ENCODE data around the gene ATP13A3.

ATP13A3 gene

DNA sequence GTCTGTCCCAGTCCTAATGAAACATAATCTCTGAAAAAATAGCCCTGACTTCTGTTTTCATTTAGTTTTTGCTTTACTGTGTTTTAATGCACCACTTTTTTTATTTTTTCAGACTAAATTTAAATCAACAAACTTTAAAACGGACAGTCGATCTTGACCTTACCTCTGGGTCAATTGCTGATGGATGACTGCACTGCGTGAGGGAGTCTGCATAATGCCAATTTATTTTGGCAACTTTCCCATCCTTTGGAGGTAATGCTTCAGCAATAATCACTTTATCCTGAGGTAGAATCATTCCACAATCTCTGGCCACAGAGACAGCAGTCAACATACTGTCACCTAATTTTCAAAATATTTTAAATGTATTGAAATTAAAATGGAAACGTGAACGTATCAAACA, 55.2 kb downstream of the ATP13A3 start:
- DNase-seq, result no peak

- DNase-seq, result no peak
Observed at GRCh38 chr3:194425399-194425798, 61.4 kb downstream of the ATP13A3 start.

DNA sequence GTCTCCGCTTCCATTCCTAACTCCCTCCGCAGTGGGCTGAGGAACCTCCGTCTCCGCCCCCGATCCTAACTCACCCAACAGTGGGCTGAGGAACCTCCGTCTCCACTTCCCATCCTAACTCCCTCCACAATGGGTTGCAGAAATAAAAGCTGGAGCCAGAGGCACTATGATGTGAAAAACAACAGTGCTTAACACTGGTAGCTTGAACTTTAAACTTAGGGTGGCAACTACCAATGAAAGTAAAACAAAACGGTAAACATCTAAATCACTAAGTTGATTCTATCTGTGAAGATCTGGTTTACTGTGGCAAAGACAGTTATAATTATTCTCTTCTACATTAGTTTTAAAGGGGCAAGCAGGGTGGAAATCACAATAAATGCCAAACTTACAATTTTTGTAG, 61.8 kb downstream of the ATP13A3 start:
- no peak for DNase-seq

DNA sequence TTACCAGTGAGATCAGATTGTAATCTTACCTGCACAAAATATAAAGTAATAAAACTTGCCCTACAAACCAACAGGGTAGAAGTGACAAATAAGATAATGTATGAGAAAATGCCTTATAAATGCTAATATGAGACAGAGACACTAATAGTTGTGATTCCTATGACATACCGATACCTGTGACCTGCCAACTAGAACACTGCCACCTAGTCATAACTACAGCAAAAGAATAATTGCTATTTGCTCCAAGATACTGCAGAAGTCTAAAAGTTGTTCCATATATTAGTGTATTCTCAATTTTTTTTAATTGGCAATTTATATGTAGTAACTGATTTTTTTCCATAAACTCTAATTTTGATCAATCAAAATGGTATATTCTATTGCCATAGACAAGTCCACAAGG, 62.4 kb downstream of the ATP13A3 start:
- no peak for DNase-seq

- no peak for DNase-seq
Observed at GRCh38 chr3:194423317-194423716, 63.5 kb downstream of the ATP13A3 start.

DNA sequence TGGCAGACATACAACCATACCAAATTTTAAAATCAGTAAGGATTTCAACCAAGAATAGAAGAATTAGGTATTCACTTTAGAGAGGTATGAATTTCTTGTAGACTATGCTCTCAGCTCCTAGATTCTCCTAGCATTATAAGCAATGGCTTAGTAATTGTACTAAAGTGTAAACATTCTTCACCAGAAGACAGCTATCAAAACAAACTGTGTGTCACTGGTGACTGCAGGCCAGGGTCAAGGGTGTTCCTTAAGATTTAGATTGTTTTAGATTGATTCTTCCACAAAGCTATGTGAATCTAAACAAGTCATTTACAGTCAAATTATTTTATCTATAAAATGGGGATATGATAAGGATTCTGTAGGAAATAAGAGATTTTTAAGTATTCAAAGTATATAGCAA, 64.6 kb downstream of the ATP13A3 start:
- DNase-seq, result no peak

DNA sequence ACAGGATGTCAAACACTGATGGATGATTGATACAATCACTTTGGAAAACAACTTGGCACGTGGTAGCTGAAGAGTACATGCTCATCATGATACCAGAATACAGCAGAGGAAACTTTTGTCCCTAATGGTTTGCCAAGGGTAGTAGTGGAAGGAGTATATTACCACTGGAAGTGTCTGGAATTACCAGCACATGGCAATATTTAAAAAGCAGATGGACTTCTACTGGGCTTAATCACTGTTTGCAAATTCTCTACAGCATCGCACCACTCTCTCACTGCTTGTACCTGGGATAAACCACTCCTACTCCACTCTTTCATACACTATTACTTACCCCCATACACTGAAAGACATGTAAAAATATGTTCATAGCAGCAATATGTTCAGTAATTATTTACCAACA, 68.1 kb downstream of the ATP13A3 start:
- no peak for DNase-seq

DNA sequence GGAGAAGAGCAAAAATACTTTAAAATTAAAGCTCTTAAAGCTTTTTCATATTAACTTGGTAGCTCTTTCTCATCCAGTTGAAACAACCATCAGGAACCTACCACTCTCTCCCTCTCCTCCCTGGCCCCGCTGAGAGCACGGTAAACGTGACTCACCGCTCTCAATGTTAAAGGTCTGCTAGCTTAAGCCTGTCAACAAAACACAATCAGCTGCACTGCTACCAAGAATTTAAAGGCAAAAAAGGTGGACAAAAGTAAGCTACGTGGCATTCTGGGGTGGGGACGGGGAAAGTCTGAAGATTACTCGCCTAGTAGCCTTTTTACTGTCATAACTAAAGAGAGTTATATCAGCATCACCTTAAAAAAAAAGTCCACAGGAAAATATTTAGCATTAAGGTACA, 79.4 kb downstream of the ATP13A3 start:
- DNase-seq, result no peak

GRCh38 chr3:194405766-194406165, 81.0 kb downstream of the ATP13A3 start:
- DNase-seq, result no peak

DNA sequence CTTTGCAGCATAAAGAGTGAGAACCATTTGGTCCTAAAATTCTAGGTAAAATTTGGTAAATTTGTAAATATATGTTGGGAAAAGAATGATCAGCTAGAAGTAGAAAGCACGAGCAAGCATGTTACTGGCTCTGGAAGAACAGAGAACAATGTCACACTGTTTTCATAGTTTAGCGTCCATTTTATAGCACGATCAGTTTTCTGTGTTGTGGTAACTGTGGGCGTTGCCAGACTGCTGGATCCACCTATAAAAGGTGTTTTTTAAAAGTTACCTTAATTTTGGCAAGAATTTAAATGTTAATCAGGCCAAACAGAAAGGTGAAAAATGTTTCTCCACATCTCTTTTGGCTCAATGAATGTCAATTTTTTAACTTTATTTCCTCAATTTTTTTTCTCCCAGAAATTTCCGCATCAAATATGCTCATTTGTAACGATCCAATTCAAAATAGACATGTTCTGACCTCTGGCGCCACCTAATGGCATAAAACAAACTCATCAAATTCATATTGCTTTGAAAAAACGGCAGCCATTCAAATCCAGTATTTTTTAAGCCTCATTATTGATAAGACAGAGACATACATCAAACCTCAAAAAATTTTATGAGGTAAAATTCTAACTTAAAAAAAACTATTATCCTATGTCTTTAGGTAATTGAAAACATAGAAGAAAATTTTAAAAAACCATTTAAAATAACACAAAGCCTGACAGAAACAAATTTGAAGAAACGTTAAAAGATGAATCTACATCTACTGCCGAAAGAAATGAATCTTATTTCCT, 82.2 kb downstream of the ATP13A3 start:
- peak; percentile 76 for DNase-seq

GRCh38 chr3:194401868-194402329, 84.9 kb downstream of the ATP13A3 start:
- DNase-seq, result no peak

GRCh38 chr3:194401346-194401745, 85.5 kb downstream of the ATP13A3 start:
- DNase-seq, result no peak

DNA sequence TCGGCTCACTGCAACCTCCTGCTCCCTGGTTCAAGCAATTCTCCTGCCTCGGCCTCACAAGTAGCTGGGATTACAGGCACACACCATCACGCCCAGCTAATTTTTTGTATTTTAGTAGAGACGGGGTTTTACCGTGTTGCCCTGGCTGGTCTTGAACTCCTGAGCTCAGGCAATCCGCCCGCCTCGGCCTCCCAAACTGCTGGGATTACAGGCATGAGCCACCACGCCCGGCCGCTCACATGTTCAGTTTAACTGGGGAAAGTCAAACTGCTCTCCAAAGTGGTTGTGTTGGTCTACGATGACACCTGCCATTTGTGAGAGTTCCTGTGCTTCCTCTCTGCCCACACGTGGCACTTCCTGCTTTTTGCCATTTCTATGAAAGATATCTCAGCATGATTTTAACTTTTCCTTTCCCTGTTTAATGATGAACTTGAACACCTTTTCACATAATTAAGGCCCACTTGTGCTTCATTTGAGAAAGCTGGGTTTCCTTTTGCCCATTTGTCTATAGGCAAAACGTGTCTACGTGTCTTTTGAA, 86.9 kb downstream of the ATP13A3 start:
- no peak for DNase-seq

DNA sequence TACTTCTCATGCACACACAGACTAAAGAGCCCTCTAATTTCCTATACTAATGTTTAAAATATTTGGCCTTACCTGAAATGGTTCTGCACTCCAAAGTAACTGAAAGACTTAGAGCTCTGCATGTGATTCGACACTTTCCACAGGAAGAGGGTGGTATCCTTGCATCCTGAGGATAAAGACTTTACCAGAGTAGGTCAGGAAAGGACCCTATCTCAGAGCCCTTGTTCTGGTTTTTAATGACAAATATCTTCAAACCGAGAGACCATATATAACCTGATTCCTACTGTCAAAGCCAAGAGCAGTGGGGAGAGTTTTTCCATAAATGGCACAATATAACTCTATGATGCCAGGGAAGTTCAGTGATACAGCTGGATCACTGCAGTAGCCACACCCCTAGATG, 87.6 kb downstream of the ATP13A3 start, which contains the start of gene GP5:
Gene GP5 (minus strand): TSS at position 101 of the 400 bp plus-strand sequence. CDS start 984 bp downstream, outside the sequence.
- no peak for DNase-seq

GRCh38 chr3:194397757-194398312, 89.0 kb downstream of the ATP13A3 start:
- no peak for DNase-seq

DNA sequence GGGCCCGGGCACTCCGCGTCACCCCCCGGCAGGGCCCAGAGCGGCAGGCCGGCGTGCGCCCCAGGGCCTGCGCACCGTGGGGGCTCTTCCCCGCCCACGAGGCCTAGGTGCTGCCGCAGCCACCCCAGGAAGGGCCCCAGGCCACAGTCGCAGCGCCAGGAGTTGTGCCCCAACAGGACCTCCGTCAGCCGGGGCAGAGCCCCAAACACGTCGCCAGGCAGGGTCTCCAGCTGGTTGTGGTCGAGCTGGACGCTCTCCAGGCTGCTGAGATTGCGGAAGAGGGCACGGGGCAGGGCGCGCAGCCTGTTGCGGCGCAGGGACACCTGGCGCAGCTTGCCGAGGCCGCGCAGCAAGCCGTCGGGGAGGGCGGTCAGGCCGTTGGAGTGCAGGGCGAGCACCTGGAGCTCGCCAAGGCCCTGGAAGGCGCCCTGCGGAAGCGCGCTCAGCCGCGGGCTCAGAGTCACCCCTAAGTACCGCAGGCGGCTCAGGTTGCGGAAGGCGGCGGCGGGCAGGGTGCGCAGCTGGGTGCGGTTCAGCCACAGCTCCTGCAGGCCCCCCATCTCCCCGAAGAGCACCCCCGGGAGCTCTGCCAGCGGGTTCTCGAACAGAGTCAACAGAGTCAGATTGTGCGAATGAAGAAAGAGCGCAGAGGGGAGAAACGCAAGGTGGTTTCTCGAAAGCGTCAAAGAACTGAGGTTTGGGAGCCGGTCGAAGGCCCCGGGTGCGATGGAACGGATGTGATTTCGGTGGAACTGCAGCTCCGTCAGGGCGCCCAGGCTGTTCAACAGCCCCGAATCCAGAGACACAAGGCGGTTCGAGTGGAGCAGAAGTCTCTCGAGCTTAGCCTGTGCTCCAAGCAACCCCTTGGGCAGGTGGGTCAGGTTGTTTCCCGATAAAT, 89.7 kb downstream of the ATP13A3 start:
- no peak for DNase-seq

- DNase-seq, result no peak
Observed at GRCh38 chr3:194396539-194396858, 90.3 kb downstream of the ATP13A3 start.

DNA sequence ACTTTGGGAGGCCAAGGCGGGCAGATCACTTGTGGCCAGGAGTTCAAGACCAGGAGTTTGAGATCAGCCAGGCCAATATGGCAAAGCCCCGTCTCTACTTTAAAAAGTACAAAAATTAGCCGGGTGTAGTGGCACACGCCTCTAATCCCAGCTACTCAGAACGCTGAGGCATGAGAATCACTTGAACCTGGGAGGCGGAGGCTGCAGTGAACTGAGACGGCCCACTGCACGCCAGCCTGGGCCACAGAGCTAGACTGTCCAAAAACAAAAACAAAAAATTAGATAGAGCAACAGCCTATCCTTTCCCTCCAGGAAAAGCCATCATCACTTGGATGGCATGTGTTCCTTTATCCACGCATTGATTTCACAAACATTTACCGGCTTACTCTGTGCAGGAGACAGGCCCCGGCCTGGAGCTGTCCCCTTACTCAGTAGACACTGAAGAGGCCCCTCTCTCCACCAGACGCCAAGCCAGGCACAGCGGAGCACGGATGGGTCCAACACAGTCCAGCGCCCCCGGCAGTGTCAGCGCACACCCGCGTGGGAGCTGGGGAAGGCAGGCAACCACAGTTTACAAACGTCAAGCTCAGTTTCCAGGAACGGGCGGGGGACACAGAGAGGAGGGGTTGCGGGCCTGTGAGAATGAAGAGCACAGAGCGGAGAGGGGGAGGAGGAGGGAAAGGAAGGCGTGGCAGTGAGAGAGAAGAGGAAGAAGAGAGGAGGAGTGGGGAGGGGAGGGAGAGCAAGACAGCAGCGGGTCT, 90.8 kb downstream of the ATP13A3 start:
- DNase-seq, result no peak

- DNase-seq, result peak; percentile 35
Observed at GRCh38 chr3:194395212-194395611, 91.6 kb downstream of the ATP13A3 start.

DNA sequence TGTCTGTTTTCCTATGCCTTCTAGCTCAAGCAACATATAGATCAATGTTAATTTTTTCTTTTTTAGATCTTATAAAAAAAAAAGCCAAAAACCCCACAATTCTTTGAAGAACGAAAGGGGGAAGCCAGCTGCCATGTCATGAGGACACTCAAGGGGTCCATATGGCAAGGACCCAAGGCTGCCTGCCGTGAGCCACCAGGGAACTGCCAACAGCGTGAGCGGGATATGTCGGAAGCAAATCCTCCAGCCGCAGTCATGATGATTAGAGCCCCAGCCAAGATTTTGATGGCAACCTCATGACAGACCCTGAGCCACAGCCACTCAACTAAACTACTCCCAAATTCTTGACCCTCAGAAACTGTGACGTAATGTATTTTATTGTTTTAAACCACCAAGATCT, 94.2 kb downstream of the ATP13A3 start:
- no peak for DNase-seq

GRCh38 chr3:194390835-194391234, 96.0 kb downstream of the ATP13A3 start:
- no peak for DNase-seq

DNA sequence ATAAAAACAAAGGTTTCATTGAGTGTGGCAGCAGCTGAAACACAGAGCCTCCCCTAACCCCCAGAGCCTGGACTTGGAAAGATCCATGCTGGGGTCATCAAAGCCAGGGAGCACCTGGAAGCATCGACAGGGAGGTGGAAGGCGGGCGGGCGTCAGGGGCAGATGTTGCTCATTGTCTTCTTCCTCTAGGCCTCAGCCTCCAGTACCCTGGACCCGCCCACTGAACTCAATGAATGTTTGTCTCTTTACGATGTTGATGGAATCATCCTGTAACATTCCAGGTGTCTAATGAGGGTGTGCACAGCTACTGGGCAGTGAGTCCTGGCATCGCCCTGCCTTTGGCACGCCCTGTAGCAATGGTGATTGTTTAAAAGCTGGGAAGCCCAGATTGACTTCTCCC, 97.5 kb downstream of the ATP13A3 start:
- DNase-seq, result no peak

Measured in NCI-H2227 treated with DMSO at 0.1 percent for 48 hours (cell line).